ENCODE measurements around the gene PHKA2. TPM values are rescaled to one million over a fixed set of nuclear protein-coding genes. Genes with fewer than 3 reads are reported as not detected.

PHKA2 gene
- total RNA-seq, 4 donors from 2014 or later = 3.6 to 45.6 (median 24.7) TPM

- TF ChIP-seq POLR2A (IDR thresholded peaks at IDR 0.05) = no peak
- TF ChIP-seq CTCF (IDR thresholded peaks at IDR 0.05) = no peak
- no peak for DNase-seq
- no peak overlapping the region for H3K4me3 ChIP-seq
- H3K36me3 ChIP-seq = no peaks in the 10 kb centered on the region
- H3K4me1 ChIP-seq = no peaks in the 10 kb centered on the region
- intact Hi-C loops (cut with DNase I; ENCODE audit: low total_unique reads) = no loop called here
- no peak overlapping the region for H3K27ac ChIP-seq
- no peaks in the 10 kb centered on the region for H3K9me3 ChIP-seq
- no peaks in the 10 kb centered on the region for H3K27me3 ChIP-seq
These were observed 19.8 kb upstream of the PHKA2 start for GRCh38 chrX:19003756-19004155.

- no peak for TF ChIP-seq POLR2A (IDR thresholded peaks at IDR 0.05)
- no peak overlapping the region for H3K4me3 ChIP-seq
- H3K4me1 ChIP-seq = no peaks in the 10 kb centered on the region
- no peaks in the 10 kb centered on the region for H3K27me3 ChIP-seq
- no peaks in the 10 kb centered on the region for H3K36me3 ChIP-seq
- no peak overlapping the region for H3K27ac ChIP-seq
- H3K9me3 ChIP-seq = no peaks in the 10 kb centered on the region
- intact Hi-C loops (cut with DNase I; ENCODE audit: low total_unique reads) = no loop called here
- no peak for DNase-seq
These were observed 14.7 kb upstream of the PHKA2 start for GRCh38 chrX:18998653-18999052.

- intact Hi-C loops (cut with DNase I; ENCODE audit: low total_unique reads) = no loop called here
- no peak for DNase-seq
- no peak overlapping the region for H3K27ac ChIP-seq
These were observed 14.0 kb upstream of the PHKA2 start for GRCh38 chrX:18997916-18998315.

GRCh38 chrX:18996536-18996935 is 12.6 kb upstream of the PHKA2 start:
- H3K36me3 ChIP-seq = no peaks in the 10 kb centered on the region
- no peaks in the 10 kb centered on the region for H3K27me3 ChIP-seq
- intact Hi-C loops (cut with DNase I; ENCODE audit: low total_unique reads) = no loop called here
- no peaks in the 10 kb centered on the region for H3K4me1 ChIP-seq
- no peak overlapping the region for H3K27ac ChIP-seq
- no peak overlapping the region for H3K4me3 ChIP-seq
- DNase-seq = no peak
- H3K9me3 ChIP-seq = no peaks in the 10 kb centered on the region
- TF ChIP-seq CTCF (IDR thresholded peaks at IDR 0.05) (no peak), POLR2A (IDR thresholded peaks at IDR 0.05) (no peak)

More at GRCh38 chrX:18997916-18998315, 14.0 kb upstream of the PHKA2 start:
- H3K9me3 ChIP-seq = no peaks in the 10 kb centered on the region
- no peaks in the 10 kb centered on the region for H3K27me3 ChIP-seq
- H3K4me3 ChIP-seq = no peak overlapping the region
- H3K36me3 ChIP-seq = no peaks in the 10 kb centered on the region
- H3K4me1 ChIP-seq = no peaks in the 10 kb centered on the region
- TF ChIP-seq CTCF (IDR thresholded peaks at IDR 0.05) (no peak), POLR2A (IDR thresholded peaks at IDR 0.05) (no peak)

- Histone ChIP-seq H3K4me1 (no peaks in the 10 kb centered on the region), H3K4me3 (no peak overlapping the region), H3K36me3 (no peaks in the 10 kb centered on the region), H3K9me3 (no peaks in the 10 kb centered on the region), H3K27ac (no peak overlapping the region), H3K27me3 (no peaks in the 10 kb centered on the region)
- intact Hi-C loops (cut with DNase I; ENCODE audit: low total_unique reads) = no loop called here
- no peak for DNase-seq
- no peak for TF ChIP-seq CTCF (IDR thresholded peaks at IDR 0.05)
- no peak for TF ChIP-seq POLR2A (IDR thresholded peaks at IDR 0.05)
These were observed 11.3 kb upstream of the PHKA2 start for GRCh38 chrX:18995221-18995620.

GRCh38 chrX:18994713-18995112 is 10.8 kb upstream of the PHKA2 start:
- Histone ChIP-seq H3K27me3 (no peaks in the 10 kb centered on the region), H3K9me3 (no peaks in the 10 kb centered on the region), H3K4me1 (no peaks in the 10 kb centered on the region), H3K27ac (no peak overlapping the region), H3K4me3 (no peak overlapping the region), H3K36me3 (no peaks in the 10 kb centered on the region)
- DNase-seq = no peak
- intact Hi-C loops (cut with DNase I; ENCODE audit: low total_unique reads) = no loop called here
- TF ChIP-seq POLR2A (IDR thresholded peaks at IDR 0.05) (no peak), CTCF (IDR thresholded peaks at IDR 0.05) (no peak)

All from uterus (tissue), 4 donors.